ENCODE measurements around the gene ZRSR2. TPM values are rescaled to one million over a fixed set of nuclear protein-coding genes. Genes with fewer than 3 reads are reported as not detected.
"Not testable (repeated sequence)": the region's sequence is repeated elsewhere in the genome, so short reads cannot be mapped to it uniquely, and the experiment has no call there.

Gene ZRSR2
- total RNA-seq, 1 experiment from 2014 or later = 4.6 TPM

GRCh38 chrX:15829217-15829616 lies 38.9 kb downstream of the ZRSR2 start:
- no peak for TF ChIP-seq MAX (IDR thresholded peaks at IDR 0.05)
- TF ChIP-seq CEBPB (IDR thresholded peaks at IDR 0.05; ENCODE audit: low read depth) = no peak
- no peak for TF ChIP-seq ZFX (IDR thresholded peaks at IDR 0.05)
- TF ChIP-seq CTCF (IDR thresholded peaks at IDR 0.05 in 2 of 3, conservative IDR thresholded peaks at IDR 0.05 in 1 of 3; ENCODE audit: borderline replicate concordance in 1 of 3, insufficient read depth in 1 of 3, low read depth in 2 of 3, low read length in 2 of 3) = no peak
- no peak for TF ChIP-seq FOSL1 (IDR thresholded peaks at IDR 0.05; ENCODE audit: low read depth)
- TF ChIP-seq SP1 (IDR thresholded peaks at IDR 0.05; ENCODE audit: low read depth) = no peak
- no peak for TF ChIP-seq POLR2AphosphoS5 (IDR thresholded peaks at IDR 0.05; ENCODE audit: low read depth, low read length)
- no peak for TF ChIP-seq POLR2A (IDR thresholded peaks at IDR 0.05; ENCODE audit: borderline replicate concordance, extremely low read depth, insufficient read depth, insufficient read length)
- no peak for TF ChIP-seq SRF (IDR thresholded peaks at IDR 0.05; ENCODE audit: low read depth)
- no peak for TF ChIP-seq REST (IDR thresholded peaks at IDR 0.05; ENCODE audit: low read depth)
- no peak for TF ChIP-seq YY1 (IDR thresholded peaks at IDR 0.05; ENCODE audit: extremely low read depth, insufficient replicate concordance, low read depth, low read length)
- no peak for TF ChIP-seq EZH2 (IDR thresholded peaks at IDR 0.05)
- TF ChIP-seq SIN3A (IDR thresholded peaks at IDR 0.05; ENCODE audit: low read depth) = no peak
- TF ChIP-seq EGR1 (IDR thresholded peaks at IDR 0.05; ENCODE audit: low read depth) = no peak
- TF ChIP-seq JUND (IDR thresholded peaks at IDR 0.05) = no peak
- no peak for TF ChIP-seq EZH2phosphoT487 (IDR thresholded peaks at IDR 0.05; ENCODE audit: borderline replicate concordance)
- no peak overlapping the region for H3K4me2 ChIP-seq (ENCODE audit: low read length)
- RAD21 ChIA-PET (ENCODE audit: low non-redundant PET in 1 of 2, low total read pairs in 2 of 2, uncharacterized antibody in 2 of 2, unreplicated experiment in 2 of 2) = no interaction called here
- no peaks in the 10 kb centered on the region for H3K4me1 ChIP-seq (ENCODE audit: control insufficient read depth in 1 of 2, insufficient read depth in 2 of 2, low read length in 2 of 2)
- H4K20me1 ChIP-seq (ENCODE audit: insufficient read depth) = no peaks in the 10 kb centered on the region
- H3K79me2 ChIP-seq (ENCODE audit: insufficient read depth, low read length) = no peaks in the 10 kb centered on the region
- intact Hi-C loops (cut with micrococcal nuclease) = no loop called here
- DNase-seq (ENCODE audit: low read depth, low spot score) = no peak
- H3K9ac ChIP-seq (ENCODE audit: low read length) = no peak overlapping the region
- BruUV-seq (replicated peaks) = no TSS peak
- ATAC-seq = no peak
- CTCF ChIA-PET = interaction anchor here (0.9 kb wide), 1 partner anchor 11 kb away, joined by 3 read pairs; no protein-coding TSS in a partner anchor
- no peak overlapping the region for H2AFZ ChIP-seq (ENCODE audit: low read depth, low read length, poor library complexity, severe bottlenecking)
- no peaks in the 10 kb centered on the region for H3K27me3 ChIP-seq (ENCODE audit: insufficient read depth, low read length)
- no peak overlapping the region for H3K4me3 ChIP-seq (replicated peaks in 1 of 2; ENCODE audit: low read depth in 1 of 2, low read length in 2 of 2)
- no peaks in the 10 kb centered on the region for H3K9me3 ChIP-seq (ENCODE audit: control insufficient read depth in 1 of 2, insufficient read depth in 1 of 2, low read depth in 1 of 2, low read length in 2 of 2)
- H3K9me2 ChIP-seq (ENCODE audit: insufficient read depth) = no peaks in the 10 kb centered on the region
- H3K36me3 ChIP-seq (ENCODE audit: control insufficient read depth in 1 of 2, insufficient read depth in 2 of 2, low read length in 2 of 2) = no peaks in the 10 kb centered on the region; a peak in 1 of 4 replicates
- POLR2A ChIA-PET = no interaction called here
- H3K27ac ChIP-seq (ENCODE audit: low read depth, low read length) = no peak overlapping the region

- CTCF ChIA-PET; DNase-seq (ENCODE audit: low read depth, low spot score); H3K4me1 ChIP-seq (ENCODE audit: control insufficient read depth in 1 of 2, insufficient read depth in 2 of 2, low read length in 2 of 2); POLR2A ChIA-PET; H3K27me3 ChIP-seq (ENCODE audit: insufficient read depth, low read length); ATAC-seq; H3K4me2 ChIP-seq (ENCODE audit: low read length); intact Hi-C loops (cut with micrococcal nuclease); H3K9me3 ChIP-seq (ENCODE audit: control insufficient read depth in 1 of 2, insufficient read depth in 1 of 2, low read depth in 1 of 2, low read length in 2 of 2); H3K36me3 ChIP-seq (ENCODE audit: control insufficient read depth in 1 of 2, insufficient read depth in 2 of 2, low read length in 2 of 2); H3K9ac ChIP-seq (ENCODE audit: low read length); H2AFZ ChIP-seq (ENCODE audit: low read depth, low read length, poor library complexity, severe bottlenecking); H3K9me2 ChIP-seq (ENCODE audit: insufficient read depth); H3K4me3 ChIP-seq (replicated peaks in 1 of 2; ENCODE audit: low read depth in 1 of 2, low read length in 2 of 2); RAD21 ChIA-PET (ENCODE audit: low non-redundant PET in 1 of 2, low total read pairs in 2 of 2, uncharacterized antibody in 2 of 2, unreplicated experiment in 2 of 2); H3K27ac ChIP-seq (ENCODE audit: low read depth, low read length); BruUV-seq (replicated peaks); H3K79me2 ChIP-seq (ENCODE audit: insufficient read depth, low read length); H4K20me1 ChIP-seq (ENCODE audit: insufficient read depth): not testable (repeated sequence)
Observed at GRCh38 chrX:15831347-15831746, 41.1 kb downstream of the ZRSR2 start.

All from HCT116 (cell line).